ACC112 (cell line): ENCODE results near the gene NUP188.

Experiments
- H2AFZ ChIP-seq: fragments of 200-600 bp; sonication (generic); one replicate; pipeline ENCODE4 v1.6.0; 2017; ENCODE audit warnings: antibody characterized with exemption, low read length; ENCODE audit not compliant: unreplicated experiment
- H3K27ac ChIP-seq: fragments of 200-600 bp; sonication (generic); 2 replicates; pipeline ENCODE4 v1.5.1; 2014; ENCODE audit warnings: low read depth, mild to moderate bottlenecking, antibody characterized with exemption, low read length, moderate library complexity
- H3K27me3 ChIP-seq: fragments of 200-600 bp; sonication (generic); 2 replicates; pipeline ENCODE4 v1.6.1; 2014; ENCODE audit warnings: mild to moderate bottlenecking, antibody characterized with exemption, low read length, moderate library complexity, mixed read lengths; ENCODE audit not compliant: insufficient read depth
- H3K36me3 ChIP-seq: fragments of 200-600 bp; sonication (generic); 2 replicates; pipeline ENCODE4 v1.6.1; 2016; ENCODE audit warnings: mild to moderate bottlenecking, antibody characterized with exemption, low read length, moderate library complexity, mixed read lengths; ENCODE audit not compliant: insufficient read depth
- H3K4me1 ChIP-seq: fragments of 200-600 bp; sonication (generic); one replicate; pipeline ENCODE4 v1.6.1; 2016; ENCODE audit warnings: low read length, mixed read lengths; ENCODE audit not compliant: insufficient read depth, unreplicated experiment, control insufficient read depth
- H3K4me3 ChIP-seq: fragments of 200-600 bp; sonication (generic); 2 replicates; pipeline ENCODE4 v1.5.1; 2014; ENCODE audit warnings: mild to moderate bottlenecking, low read depth, low read length
- H3K79me2 ChIP-seq: fragments of 200-600 bp; sonication (generic); one replicate; pipeline ENCODE4 v1.6.0; 2016; ENCODE audit warnings: low read length; ENCODE audit not compliant: control insufficient read depth, unreplicated experiment, insufficient read depth

Gene NUP188

GRCh38 chr9:129052592-129052991, 105.1 kb downstream of the NUP188 start:
- H3K27ac ChIP-seq: no peak overlapping the region

GRCh38 chr9:129053020-129053419, 105.5 kb downstream of the NUP188 start:
- peaks cover 10% of the 10 kb centered on the region; the same call in 1 of the 2 replicates for H3K36me3 ChIP-seq
- H2AFZ ChIP-seq: no peak overlapping the region
- no peaks in the 10 kb centered on the region for H3K27me3 ChIP-seq
- H3K4me1 ChIP-seq: peaks cover 2% of the 10 kb centered on the region
- H3K4me3 ChIP-seq: no peak overlapping the region
- no peak overlapping the region for H3K27ac ChIP-seq
- no peaks in the 10 kb centered on the region for H3K79me2 ChIP-seq

More at GRCh38 chr9:129052592-129052991, 105.1 kb downstream of the NUP188 start:
- no peak overlapping the region for H3K4me3 ChIP-seq
- no peaks in the 10 kb centered on the region for H3K79me2 ChIP-seq
- H3K4me1 ChIP-seq: no peaks in the 10 kb centered on the region
- H3K27me3 ChIP-seq: no peaks in the 10 kb centered on the region
- no peak overlapping the region for H2AFZ ChIP-seq
- H3K36me3 ChIP-seq: peaks cover 10% of the 10 kb centered on the region; the same call in 1 of the 2 replicates

- H3K4me1 ChIP-seq: peaks cover 13% of the 10 kb centered on the region
- no peak overlapping the region for H3K4me3 ChIP-seq
- no peaks in the 10 kb centered on the region for H3K79me2 ChIP-seq
- no peak overlapping the region for H2AFZ ChIP-seq
- H3K27me3 ChIP-seq: no peaks in the 10 kb centered on the region
- H3K36me3 ChIP-seq: peaks cover 9% of the 10 kb centered on the region; the same call in 1 of the 2 replicates
- H3K27ac ChIP-seq: no peak overlapping the region
Observed at GRCh38 chr9:129054163-129054851, 106.8 kb downstream of the NUP188 start.
